ENCODE data around the gene LRP1B. TPM values are rescaled to one million over a fixed set of nuclear protein-coding genes. Genes with fewer than 3 reads are reported as not detected.

The LRP1B gene
- polyA plus RNA-seq, 1 donor from 2014 or later, result 12.7 TPM

DNA sequence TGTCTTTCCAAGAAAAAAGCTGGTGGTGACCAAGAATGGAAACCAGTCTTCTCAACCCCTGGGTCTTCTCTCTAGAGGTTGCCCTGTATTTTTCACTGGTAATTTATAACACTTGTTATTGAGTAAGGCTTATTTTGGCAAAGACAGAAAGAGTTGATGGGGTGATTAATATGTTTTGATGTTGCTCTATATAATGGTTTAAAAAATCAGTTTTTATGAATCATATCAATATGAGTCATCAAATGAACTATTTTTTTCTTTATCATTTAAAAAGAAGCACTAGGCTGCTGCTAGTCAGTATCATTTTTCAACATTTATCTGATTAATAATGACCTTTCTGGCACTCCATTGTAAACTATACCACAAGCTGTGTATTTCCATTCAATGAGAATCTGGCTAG, 1142.2 kb downstream of the LRP1B start:
- H3K36me3 ChIP-seq (ENCODE audit: insufficient read depth, low read length), result no peaks in the 10 kb centered on the region
- H3F3A ChIP-seq (ENCODE audit: insufficient read depth, low read length, poor library complexity, severe bottlenecking), result no peaks in the 10 kb centered on the region
- no peak overlapping the region for H3K9ac ChIP-seq (ENCODE audit: low read length)
- no peak overlapping the region for H2AFZ ChIP-seq (ENCODE audit: low read depth, low read length)
- no peaks in the 10 kb centered on the region for H3K27me3 ChIP-seq (ENCODE audit: insufficient read depth, low read depth, low read length)
- no peak overlapping the region for H3K4me3 ChIP-seq (ENCODE audit: low read length)
- no peak overlapping the region for H3K27ac ChIP-seq (ENCODE audit: low read length)
- TF ChIP-seq, protein P1, sequence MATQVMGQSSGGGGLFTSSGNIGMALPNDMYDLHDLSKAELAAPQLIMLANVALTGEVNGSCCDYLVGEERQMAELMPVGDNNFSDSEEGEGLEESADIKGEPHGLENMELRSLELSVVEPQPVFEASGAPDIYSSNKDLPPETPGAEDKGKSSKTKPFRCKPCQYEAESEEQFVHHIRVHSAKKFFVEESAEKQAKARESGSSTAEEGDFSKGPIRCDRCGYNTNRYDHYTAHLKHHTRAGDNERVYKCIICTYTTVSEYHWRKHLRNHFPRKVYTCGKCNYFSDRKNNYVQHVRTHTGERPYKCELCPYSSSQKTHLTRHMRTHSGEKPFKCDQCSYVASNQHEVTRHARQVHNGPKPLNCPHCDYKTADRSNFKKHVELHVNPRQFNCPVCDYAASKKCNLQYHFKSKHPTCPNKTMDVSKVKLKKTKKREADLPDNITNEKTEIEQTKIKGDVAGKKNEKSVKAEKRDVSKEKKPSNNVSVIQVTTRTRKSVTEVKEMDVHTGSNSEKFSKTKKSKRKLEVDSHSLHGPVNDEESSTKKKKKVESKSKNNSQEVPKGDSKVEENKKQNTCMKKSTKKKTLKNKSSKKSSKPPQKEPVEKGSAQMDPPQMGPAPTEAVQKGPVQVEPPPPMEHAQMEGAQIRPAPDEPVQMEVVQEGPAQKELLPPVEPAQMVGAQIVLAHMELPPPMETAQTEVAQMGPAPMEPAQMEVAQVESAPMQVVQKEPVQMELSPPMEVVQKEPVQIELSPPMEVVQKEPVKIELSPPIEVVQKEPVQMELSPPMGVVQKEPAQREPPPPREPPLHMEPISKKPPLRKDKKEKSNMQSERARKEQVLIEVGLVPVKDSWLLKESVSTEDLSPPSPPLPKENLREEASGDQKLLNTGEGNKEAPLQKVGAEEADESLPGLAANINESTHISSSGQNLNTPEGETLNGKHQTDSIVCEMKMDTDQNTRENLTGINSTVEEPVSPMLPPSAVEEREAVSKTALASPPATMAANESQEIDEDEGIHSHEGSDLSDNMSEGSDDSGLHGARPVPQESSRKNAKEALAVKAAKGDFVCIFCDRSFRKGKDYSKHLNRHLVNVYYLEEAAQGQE (IDR thresholded peaks at IDR 0.05; ENCODE audit: borderline replicate concordance), result no peak
- TF ChIP-seq POLR2AphosphoS5 (IDR thresholded peaks at IDR 0.05) (no peak), EZH2 (IDR thresholded peaks at IDR 0.05; ENCODE audit: borderline replicate concordance, insufficient read depth, low read length, poor library complexity, severe bottlenecking) (no peak), MXI1 (conservative IDR thresholded peaks at IDR 0.05; ENCODE audit: poor library complexity, severe bottlenecking) (no peak), EP300 (conservative IDR thresholded peaks at IDR 0.05; ENCODE audit: poor library complexity, severe bottlenecking) (no peak), TAF1 (IDR thresholded peaks at IDR 0.05; ENCODE audit: low read depth) (no peak), SMC3 (conservative IDR thresholded peaks at IDR 0.05; ENCODE audit: poor library complexity) (no peak), RAD21 (conservative IDR thresholded peaks at IDR 0.05) (no peak)
- TF ChIP-seq, protein P2, sequence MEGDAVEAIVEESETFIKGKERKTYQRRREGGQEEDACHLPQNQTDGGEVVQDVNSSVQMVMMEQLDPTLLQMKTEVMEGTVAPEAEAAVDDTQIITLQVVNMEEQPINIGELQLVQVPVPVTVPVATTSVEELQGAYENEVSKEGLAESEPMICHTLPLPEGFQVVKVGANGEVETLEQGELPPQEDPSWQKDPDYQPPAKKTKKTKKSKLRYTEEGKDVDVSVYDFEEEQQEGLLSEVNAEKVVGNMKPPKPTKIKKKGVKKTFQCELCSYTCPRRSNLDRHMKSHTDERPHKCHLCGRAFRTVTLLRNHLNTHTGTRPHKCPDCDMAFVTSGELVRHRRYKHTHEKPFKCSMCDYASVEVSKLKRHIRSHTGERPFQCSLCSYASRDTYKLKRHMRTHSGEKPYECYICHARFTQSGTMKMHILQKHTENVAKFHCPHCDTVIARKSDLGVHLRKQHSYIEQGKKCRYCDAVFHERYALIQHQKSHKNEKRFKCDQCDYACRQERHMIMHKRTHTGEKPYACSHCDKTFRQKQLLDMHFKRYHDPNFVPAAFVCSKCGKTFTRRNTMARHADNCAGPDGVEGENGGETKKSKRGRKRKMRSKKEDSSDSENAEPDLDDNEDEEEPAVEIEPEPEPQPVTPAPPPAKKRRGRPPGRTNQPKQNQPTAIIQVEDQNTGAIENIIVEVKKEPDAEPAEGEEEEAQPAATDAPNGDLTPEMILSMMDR (IDR thresholded peaks at IDR 0.05; ENCODE audit: poor library complexity, severe bottlenecking), result no peak
- H3K79me2 ChIP-seq (replicated peaks; ENCODE audit: insufficient read depth, low read length), result no peaks in the 10 kb centered on the region
- no peak overlapping the region for H3K4me2 ChIP-seq (ENCODE audit: low read length)
- no peaks in the 10 kb centered on the region for H4K20me1 ChIP-seq (ENCODE audit: insufficient read depth)
- H3K9me3 ChIP-seq (ENCODE audit: low read length), result no peaks in the 10 kb centered on the region
- H3K9me2 ChIP-seq (ENCODE audit: insufficient read depth, low read length), result no peaks in the 10 kb centered on the region

DNA sequence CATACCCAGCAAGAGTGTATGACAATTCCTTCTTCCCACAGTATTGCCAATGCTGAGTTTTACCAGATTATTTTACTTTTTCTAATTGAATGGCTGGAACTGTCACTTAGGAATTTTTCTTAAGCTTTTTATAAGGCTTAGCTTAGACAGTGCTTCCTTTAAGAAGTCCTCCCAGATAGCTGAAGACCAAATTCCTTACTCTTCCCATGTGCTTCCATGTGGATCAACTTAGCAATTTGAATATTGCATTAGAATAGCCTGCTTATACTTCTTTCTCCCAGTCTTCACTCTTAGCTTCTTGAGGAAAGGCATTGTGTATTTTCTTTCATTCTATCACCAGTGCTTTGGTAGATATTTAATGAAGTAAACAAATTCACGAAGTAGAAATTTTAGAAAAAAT, 1144.4 kb downstream of the LRP1B start:
- Histone ChIP-seq H3K79me2 (replicated peaks; ENCODE audit: insufficient read depth, low read length) (no peaks in the 10 kb centered on the region), H3K4me3 (ENCODE audit: low read length) (no peak overlapping the region), H3K36me3 (ENCODE audit: insufficient read depth, low read length) (no peaks in the 10 kb centered on the region), H3F3A (ENCODE audit: insufficient read depth, low read length, poor library complexity, severe bottlenecking) (no peaks in the 10 kb centered on the region), H3K9me2 (ENCODE audit: insufficient read depth, low read length) (no peaks in the 10 kb centered on the region), H3K4me2 (ENCODE audit: low read length) (no peak overlapping the region), H3K9ac (ENCODE audit: low read length) (no peak overlapping the region), H4K20me1 (ENCODE audit: insufficient read depth) (no peaks in the 10 kb centered on the region), H3K9me3 (ENCODE audit: low read length) (no peaks in the 10 kb centered on the region), H2AFZ (ENCODE audit: low read depth, low read length) (no peak overlapping the region), H3K27ac (ENCODE audit: low read length) (no peak overlapping the region), H3K27me3 (ENCODE audit: insufficient read depth, low read depth, low read length) (no peaks in the 10 kb centered on the region)
- no peak for TF ChIP-seq EZH2 (IDR thresholded peaks at IDR 0.05; ENCODE audit: borderline replicate concordance, insufficient read depth, low read length, poor library complexity, severe bottlenecking)
- TF ChIP-seq MXI1 (conservative IDR thresholded peaks at IDR 0.05; ENCODE audit: poor library complexity, severe bottlenecking), result no peak
- TF ChIP-seq SMC3 (conservative IDR thresholded peaks at IDR 0.05; ENCODE audit: poor library complexity), result no peak
- TF ChIP-seq, protein P2 (IDR thresholded peaks at IDR 0.05; ENCODE audit: poor library complexity, severe bottlenecking), result no peak
- TF ChIP-seq TAF1 (IDR thresholded peaks at IDR 0.05; ENCODE audit: low read depth), result no peak
- TF ChIP-seq POLR2AphosphoS5 (IDR thresholded peaks at IDR 0.05), result no peak
- no peak for TF ChIP-seq RAD21 (conservative IDR thresholded peaks at IDR 0.05)
- TF ChIP-seq, protein P1 (IDR thresholded peaks at IDR 0.05; ENCODE audit: borderline replicate concordance), result no peak
- no peak for TF ChIP-seq EP300 (conservative IDR thresholded peaks at IDR 0.05; ENCODE audit: poor library complexity, severe bottlenecking)

Measured in neural cell (in vitro differentiated cells).